ENCODE measurements around the gene SCAF4.

- TF ChIP-seq POLR2A (IDR thresholded peaks at IDR 0.05) = no peak
- no peak for TF ChIP-seq CTCF (IDR thresholded peaks at IDR 0.05)
- no peak for TF ChIP-seq POLR2AphosphoS5 (IDR thresholded peaks at IDR 0.05)
- no peak for TF ChIP-seq EP300 (IDR thresholded peaks at IDR 0.05)
These were observed 64.3 kb downstream of the SCAF4 start for GRCh38 chr21:31667639-31668038.
